ENCODE measurements around the gene RPS15. TPM values are rescaled to one million over a fixed set of nuclear protein-coding genes. Genes with fewer than 3 reads are reported as not detected.

RPS15 gene
- total RNA-seq, 1 donor from 2014 or later = 1,045 TPM

DNA sequence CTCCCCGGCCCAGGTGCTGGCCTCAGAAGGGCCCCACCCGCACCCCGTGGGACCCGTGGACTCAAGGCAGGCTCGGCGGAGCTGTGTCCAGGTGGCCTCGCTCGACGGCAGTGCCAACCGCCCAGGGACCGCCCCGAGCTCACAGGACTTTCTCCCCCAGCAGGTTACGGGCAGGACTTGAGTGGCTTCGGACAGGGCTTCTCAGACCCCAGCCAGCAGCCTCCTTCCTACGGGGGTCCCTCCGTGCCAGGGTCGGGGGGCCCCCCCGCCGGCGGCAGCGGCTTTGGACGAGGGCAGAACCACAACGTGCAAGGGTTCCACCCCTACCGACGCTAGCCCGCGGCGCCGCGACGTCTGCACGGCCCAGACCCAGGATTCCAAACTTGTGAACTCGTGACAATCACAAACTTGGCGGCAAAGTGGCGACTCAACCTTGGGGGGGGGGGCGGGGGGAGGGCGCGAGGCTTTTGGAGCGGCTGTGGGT is 3.6 kb upstream of the RPS15 start:
- peaks cover 46% of the 10 kb centered on the region for H4K20me1 ChIP-seq (ENCODE audit: insufficient read depth, low read length)
- no peak overlapping the region for H2AFZ ChIP-seq (ENCODE audit: low read depth, low read length)
- no peaks in the 10 kb centered on the region for H3K9me3 ChIP-seq (ENCODE audit: insufficient read depth, low read depth, low read length)
- H3K79me2 ChIP-seq (ENCODE audit: insufficient read depth, low read length) = peaks cover 34% of the 10 kb centered on the region
- Mint-ChIP-seq H3K4me3 (ENCODE audit: unreplicated experiment) (no peak overlapping the region), H3K27ac (ENCODE audit: unreplicated experiment) (no peak overlapping the region), H3K27me3 (ENCODE audit: low read depth, unreplicated experiment) (no peaks in the 10 kb centered on the region), H3K4me1 (ENCODE audit: low read depth, unreplicated experiment) (no peaks in the 10 kb centered on the region), H3K36me3 (ENCODE audit: low read depth, unreplicated experiment) (peaks cover 5% of the 10 kb centered on the region), H3K9me3 (ENCODE audit: unreplicated experiment) (no peaks in the 10 kb centered on the region)
- H3K4me1 ChIP-seq (ENCODE audit: insufficient read depth, low read length) = peaks cover 5% of the 10 kb centered on the region
- TF ChIP-seq EZH2 (IDR thresholded peaks at IDR 0.05; ENCODE audit: insufficient read depth, low read length) = no peak
- TF ChIP-seq, protein P1, sequence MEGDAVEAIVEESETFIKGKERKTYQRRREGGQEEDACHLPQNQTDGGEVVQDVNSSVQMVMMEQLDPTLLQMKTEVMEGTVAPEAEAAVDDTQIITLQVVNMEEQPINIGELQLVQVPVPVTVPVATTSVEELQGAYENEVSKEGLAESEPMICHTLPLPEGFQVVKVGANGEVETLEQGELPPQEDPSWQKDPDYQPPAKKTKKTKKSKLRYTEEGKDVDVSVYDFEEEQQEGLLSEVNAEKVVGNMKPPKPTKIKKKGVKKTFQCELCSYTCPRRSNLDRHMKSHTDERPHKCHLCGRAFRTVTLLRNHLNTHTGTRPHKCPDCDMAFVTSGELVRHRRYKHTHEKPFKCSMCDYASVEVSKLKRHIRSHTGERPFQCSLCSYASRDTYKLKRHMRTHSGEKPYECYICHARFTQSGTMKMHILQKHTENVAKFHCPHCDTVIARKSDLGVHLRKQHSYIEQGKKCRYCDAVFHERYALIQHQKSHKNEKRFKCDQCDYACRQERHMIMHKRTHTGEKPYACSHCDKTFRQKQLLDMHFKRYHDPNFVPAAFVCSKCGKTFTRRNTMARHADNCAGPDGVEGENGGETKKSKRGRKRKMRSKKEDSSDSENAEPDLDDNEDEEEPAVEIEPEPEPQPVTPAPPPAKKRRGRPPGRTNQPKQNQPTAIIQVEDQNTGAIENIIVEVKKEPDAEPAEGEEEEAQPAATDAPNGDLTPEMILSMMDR (IDR thresholded peaks at IDR 0.05; ENCODE audit: insufficient read depth, low read depth, low read length) = no peak
- no peak overlapping the region for H3K4me2 ChIP-seq (ENCODE audit: low read length)
- no peak overlapping the region for H3K4me3 ChIP-seq (ENCODE audit: insufficient read depth, low read depth, low read length)
- no peak overlapping the region for H3K9ac ChIP-seq (ENCODE audit: low read length)
- no peaks in the 10 kb centered on the region for H3K27me3 ChIP-seq (ENCODE audit: insufficient read depth, low read length)
- DNase-seq (ENCODE audit: low read depth) (no peak), FAIRE-seq (no peak)
- H3K27ac ChIP-seq (ENCODE audit: low read depth, low read length) = no peak overlapping the region
- peaks cover 5% of the 10 kb centered on the region for H3K36me3 ChIP-seq (ENCODE audit: insufficient read depth, low read length)

DNA sequence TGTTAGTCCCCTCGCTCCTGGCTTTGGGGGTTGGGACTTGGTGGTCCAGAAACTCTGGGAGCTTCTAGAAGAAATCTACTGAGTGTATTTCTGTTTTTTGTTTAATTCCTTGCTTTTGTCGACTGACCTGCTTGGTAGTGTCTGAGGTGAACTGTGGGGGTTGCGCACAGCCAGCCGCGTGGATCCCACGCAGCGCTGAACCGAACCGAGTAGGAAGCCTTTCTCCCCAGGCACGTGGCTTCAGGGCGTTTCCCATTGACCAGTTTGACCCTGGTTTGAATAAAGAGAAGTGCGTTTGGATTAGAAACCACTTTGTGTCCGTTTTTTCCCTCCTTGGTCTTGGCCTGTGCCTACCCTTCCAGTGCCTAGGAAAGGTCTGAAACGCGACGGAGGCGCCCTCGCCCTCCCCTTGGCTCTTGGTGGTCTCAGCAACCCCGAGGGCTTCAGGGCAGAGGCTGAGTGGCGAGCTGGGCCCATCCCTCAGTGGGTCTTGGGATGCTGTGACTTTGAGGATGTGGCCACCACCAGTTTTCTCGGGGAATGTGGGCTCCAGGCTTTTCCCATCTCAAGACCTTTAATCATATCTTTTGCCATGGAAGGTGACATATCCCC is 2.7 kb upstream of the RPS15 start:
- Histone ChIP-seq H3K27me3 (ENCODE audit: insufficient read depth, low read length) (no peaks in the 10 kb centered on the region), H4K20me1 (ENCODE audit: insufficient read depth, low read length) (peaks cover 55% of the 10 kb centered on the region), H3K4me3 (ENCODE audit: insufficient read depth, low read depth, low read length) (no peak overlapping the region), H3K27ac (ENCODE audit: low read depth, low read length) (no peak overlapping the region), H2AFZ (ENCODE audit: low read depth, low read length) (no peak overlapping the region), H3K4me1 (ENCODE audit: insufficient read depth, low read length) (peaks cover 14% of the 10 kb centered on the region), H3K36me3 (ENCODE audit: insufficient read depth, low read length) (peaks cover 7% of the 10 kb centered on the region), H3K9ac (ENCODE audit: low read length) (no peak overlapping the region), H3K79me2 (ENCODE audit: insufficient read depth, low read length) (peaks cover 36% of the 10 kb centered on the region), H3K4me2 (ENCODE audit: low read length) (no peak overlapping the region), H3K9me3 (ENCODE audit: insufficient read depth, low read depth, low read length) (no peaks in the 10 kb centered on the region)
- H3K4me3 Mint-ChIP-seq (ENCODE audit: unreplicated experiment) = no peak overlapping the region
- no peaks in the 10 kb centered on the region for H3K27me3 Mint-ChIP-seq (ENCODE audit: low read depth, unreplicated experiment)
- H3K9me3 Mint-ChIP-seq (ENCODE audit: unreplicated experiment) = no peaks in the 10 kb centered on the region
- H3K36me3 Mint-ChIP-seq (ENCODE audit: low read depth, unreplicated experiment) = peaks cover 9% of the 10 kb centered on the region
- peak overlapping the region; percentile 26 for H3K27ac Mint-ChIP-seq (ENCODE audit: unreplicated experiment)
- H3K4me1 Mint-ChIP-seq (ENCODE audit: low read depth, unreplicated experiment) = peaks cover 2% of the 10 kb centered on the region
- DNase-seq (ENCODE audit: low read depth) (no peak), FAIRE-seq (no peak)
- TF ChIP-seq, protein P1 (IDR thresholded peaks at IDR 0.05; ENCODE audit: insufficient read depth, low read depth, low read length) = no peak
- TF ChIP-seq EZH2 (IDR thresholded peaks at IDR 0.05; ENCODE audit: insufficient read depth, low read length) = no peak

DNA sequence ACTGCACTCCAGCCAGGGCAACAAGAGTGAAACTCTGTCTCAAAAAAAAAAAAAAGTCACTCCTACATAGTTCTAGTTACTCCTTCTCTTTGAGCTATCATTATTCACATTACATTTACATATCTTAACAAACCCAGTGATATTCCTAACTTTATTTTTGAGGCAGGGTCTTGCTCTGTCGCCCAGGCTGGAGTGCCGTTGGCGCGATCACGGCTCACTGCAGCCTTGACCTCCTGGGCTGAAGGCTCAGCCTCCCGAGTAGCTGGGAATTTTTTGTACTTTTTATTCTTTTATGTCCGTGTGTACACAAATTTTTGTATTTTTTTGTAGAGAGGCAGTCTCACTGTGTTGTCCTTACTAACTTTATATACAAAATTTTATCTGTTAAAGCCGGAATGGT is 587 bp upstream of the RPS15 start:
- no peaks in the 10 kb centered on the region for H3K9me3 ChIP-seq (ENCODE audit: insufficient read depth, low read depth, low read length)
- TF ChIP-seq, protein P1 (IDR thresholded peaks at IDR 0.05; ENCODE audit: insufficient read depth, low read depth, low read length) = no peak
- no peak for TF ChIP-seq EZH2 (IDR thresholded peaks at IDR 0.05; ENCODE audit: insufficient read depth, low read length)
- peak overlapping the region; percentile 95 for H3K4me3 Mint-ChIP-seq (ENCODE audit: unreplicated experiment)
- no peak for FAIRE-seq
- H3K27ac Mint-ChIP-seq (ENCODE audit: unreplicated experiment) = peak overlapping the region; percentile 96
- H3K36me3 ChIP-seq (ENCODE audit: insufficient read depth, low read length) = peaks cover 22% of the 10 kb centered on the region
- peak overlapping the region; percentile 37 for H3K4me2 ChIP-seq (ENCODE audit: low read length)
- H3K4me3 ChIP-seq (ENCODE audit: insufficient read depth, low read depth, low read length) = no peak overlapping the region
- no peaks in the 10 kb centered on the region for H3K9me3 Mint-ChIP-seq (ENCODE audit: unreplicated experiment)
- H3K79me2 ChIP-seq (ENCODE audit: insufficient read depth, low read length) = peaks cover 46% of the 10 kb centered on the region
- H3K27me3 Mint-ChIP-seq (ENCODE audit: low read depth, unreplicated experiment) = no peaks in the 10 kb centered on the region
- H3K36me3 Mint-ChIP-seq (ENCODE audit: low read depth, unreplicated experiment) = peaks cover 11% of the 10 kb centered on the region
- H3K27ac ChIP-seq (ENCODE audit: low read depth, low read length) = no peak overlapping the region
- DNase-seq (ENCODE audit: low read depth) = no peak
- peaks cover 14% of the 10 kb centered on the region for H3K4me1 ChIP-seq (ENCODE audit: insufficient read depth, low read length)
- peak overlapping the region; percentile 32 for H3K9ac ChIP-seq (ENCODE audit: low read length)
- H3K27me3 ChIP-seq (ENCODE audit: insufficient read depth, low read length) = no peaks in the 10 kb centered on the region
- H3K4me1 Mint-ChIP-seq (ENCODE audit: low read depth, unreplicated experiment) = peaks cover 10% of the 10 kb centered on the region
- peaks cover 68% of the 10 kb centered on the region for H4K20me1 ChIP-seq (ENCODE audit: insufficient read depth, low read length)
- no peak overlapping the region for H2AFZ ChIP-seq (ENCODE audit: low read depth, low read length)
